ENCODE measurements around the gene CAMSAP2.

GRCh38 chr1:200749090-200749489, 10.4 kb downstream of the CAMSAP2 start:
- TF ChIP-seq CTCF (IDR thresholded peaks at IDR 0.05): no peak
- no peak for TF ChIP-seq POLR2A (IDR thresholded peaks at IDR 0.05)

All from esophagus squamous epithelium (tissue), 4 donors.